ENCODE data around the gene ATP8A2.

DNA sequence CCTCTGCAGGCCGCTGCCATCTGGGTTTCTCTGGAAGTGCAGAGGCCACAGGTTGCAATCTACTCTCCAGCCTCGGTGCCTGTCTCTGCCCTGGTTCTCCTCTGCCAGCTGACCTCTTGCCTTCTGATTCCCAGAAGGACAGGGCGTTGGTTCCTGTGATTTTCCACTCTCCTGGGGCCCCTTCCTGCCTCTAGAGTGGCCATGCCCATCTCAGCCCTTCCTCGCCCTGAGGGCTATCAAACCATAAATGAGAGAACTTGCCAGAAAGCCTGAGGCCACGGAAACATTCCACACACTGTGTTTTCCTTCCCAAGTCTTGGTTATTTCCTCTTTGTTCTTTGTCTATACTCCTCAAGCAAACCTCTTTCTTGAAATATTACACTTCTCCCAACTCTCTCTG, 533.8 kb downstream of the ATP8A2 start:
- TF ChIP-seq, protein P1, sequence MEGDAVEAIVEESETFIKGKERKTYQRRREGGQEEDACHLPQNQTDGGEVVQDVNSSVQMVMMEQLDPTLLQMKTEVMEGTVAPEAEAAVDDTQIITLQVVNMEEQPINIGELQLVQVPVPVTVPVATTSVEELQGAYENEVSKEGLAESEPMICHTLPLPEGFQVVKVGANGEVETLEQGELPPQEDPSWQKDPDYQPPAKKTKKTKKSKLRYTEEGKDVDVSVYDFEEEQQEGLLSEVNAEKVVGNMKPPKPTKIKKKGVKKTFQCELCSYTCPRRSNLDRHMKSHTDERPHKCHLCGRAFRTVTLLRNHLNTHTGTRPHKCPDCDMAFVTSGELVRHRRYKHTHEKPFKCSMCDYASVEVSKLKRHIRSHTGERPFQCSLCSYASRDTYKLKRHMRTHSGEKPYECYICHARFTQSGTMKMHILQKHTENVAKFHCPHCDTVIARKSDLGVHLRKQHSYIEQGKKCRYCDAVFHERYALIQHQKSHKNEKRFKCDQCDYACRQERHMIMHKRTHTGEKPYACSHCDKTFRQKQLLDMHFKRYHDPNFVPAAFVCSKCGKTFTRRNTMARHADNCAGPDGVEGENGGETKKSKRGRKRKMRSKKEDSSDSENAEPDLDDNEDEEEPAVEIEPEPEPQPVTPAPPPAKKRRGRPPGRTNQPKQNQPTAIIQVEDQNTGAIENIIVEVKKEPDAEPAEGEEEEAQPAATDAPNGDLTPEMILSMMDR (conservative IDR thresholded peaks at IDR 0.05): no peak
- TF ChIP-seq ZFX (IDR thresholded peaks at IDR 0.05): no peak
